ENCODE results near the gene SLC47A2.

Gene SLC47A2

GRCh38 chr17:19725486-19725885 lies 9.1 kb upstream of the SLC47A2 start:
- DNase-seq, result no peak

DNA sequence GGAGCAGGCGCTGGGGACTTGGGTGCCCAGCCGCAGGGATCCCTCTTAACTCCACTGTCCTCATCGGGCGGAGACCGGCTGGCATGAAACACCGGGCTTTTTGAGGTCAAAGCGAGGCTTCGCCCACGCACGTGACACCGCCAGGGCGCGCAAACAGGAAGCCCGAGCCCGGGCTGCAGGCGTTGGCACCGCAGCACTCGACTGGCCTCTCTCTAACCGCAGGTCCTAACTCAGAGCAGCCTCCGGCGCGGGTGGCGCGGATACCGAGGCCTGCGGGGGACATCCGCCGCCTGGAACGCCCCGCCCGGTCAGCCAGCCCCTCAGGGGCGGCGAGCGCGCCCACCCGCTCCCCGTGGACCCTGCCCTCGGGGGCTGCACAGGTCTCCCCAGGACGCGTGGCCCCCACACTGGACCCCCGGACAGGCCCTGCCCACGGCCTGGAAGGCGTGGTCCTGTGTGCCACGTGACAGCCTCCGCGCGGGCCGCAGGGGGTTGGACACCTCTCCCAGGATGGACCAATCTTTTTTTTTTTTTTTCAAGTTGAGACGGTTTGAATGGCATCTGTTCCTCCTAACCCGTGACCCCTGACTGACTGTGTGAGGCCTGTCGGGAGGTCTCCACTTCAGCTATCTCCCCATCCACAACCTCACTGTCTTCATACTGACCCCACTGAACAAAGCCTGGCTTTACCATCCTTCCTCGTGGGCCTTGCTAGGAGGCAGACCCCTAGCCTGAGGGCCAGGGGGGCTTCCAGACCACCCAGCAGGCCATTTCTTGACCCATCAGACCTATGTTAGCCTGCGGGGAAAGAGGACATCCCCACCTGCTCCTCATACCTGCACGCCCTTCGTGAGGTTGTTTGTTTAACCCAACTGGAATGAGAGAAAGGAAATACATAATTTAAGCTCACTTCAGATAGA lies 8.4 kb upstream of the SLC47A2 start:
- DNase-seq, result no peak

- DNase-seq, result no peak
These were observed 7.6 kb upstream of the SLC47A2 start for GRCh38 chr17:19723964-19724363.

DNA sequence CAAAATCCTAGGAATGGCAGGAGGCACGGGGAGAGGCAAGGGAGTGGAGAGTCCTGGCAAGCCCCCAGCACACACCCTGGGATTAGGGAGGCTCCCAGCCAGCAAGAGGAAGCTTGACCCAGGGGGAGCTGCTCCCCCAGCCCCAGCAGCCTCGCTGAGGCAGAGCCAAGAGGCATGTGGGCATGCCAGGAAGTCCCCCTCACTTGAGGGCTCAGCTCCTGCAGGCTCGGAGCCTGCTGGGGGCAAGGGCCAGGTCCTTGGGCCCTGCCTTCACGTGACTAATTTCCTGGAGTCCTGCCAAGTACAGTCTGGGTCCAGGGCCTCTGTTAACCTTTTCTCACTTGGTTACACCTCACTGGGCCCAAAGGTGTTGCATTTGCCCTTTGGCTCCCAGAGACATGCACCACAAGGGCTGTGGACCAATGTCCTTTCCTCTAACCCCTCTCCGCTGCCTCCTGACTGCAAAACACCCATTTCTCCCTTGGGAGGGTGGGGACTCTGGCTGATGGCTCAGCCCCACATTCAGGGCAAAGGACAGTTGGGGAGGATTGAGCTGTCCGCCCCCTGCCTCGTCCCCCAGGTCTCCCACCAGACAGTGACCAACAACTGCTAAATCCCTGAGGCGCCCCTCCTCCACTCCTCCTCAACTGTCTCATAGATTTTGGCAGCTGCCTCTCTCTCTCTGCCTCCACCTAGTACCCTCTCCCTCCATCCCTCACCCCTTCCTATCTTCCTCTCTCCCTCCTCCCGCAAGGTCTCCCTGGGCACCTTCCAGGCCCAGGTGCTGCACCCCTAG lies 4.4 kb upstream of the SLC47A2 start:
- DNase-seq, result no peak

DNA sequence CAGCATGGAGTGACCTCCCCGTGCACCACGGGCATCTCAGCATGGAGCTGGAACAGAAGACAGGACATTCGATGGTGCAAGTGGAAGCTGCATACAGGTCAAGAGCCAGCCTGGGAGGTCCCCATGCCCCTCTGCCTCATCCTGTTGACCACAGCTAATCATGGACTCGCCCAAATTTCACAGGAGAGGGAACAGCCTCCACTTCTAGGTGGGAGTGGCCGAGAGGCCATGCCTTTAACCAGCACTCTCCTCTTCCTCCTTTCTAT lies 3.8 kb upstream of the SLC47A2 start:
- no peak for DNase-seq

DNA sequence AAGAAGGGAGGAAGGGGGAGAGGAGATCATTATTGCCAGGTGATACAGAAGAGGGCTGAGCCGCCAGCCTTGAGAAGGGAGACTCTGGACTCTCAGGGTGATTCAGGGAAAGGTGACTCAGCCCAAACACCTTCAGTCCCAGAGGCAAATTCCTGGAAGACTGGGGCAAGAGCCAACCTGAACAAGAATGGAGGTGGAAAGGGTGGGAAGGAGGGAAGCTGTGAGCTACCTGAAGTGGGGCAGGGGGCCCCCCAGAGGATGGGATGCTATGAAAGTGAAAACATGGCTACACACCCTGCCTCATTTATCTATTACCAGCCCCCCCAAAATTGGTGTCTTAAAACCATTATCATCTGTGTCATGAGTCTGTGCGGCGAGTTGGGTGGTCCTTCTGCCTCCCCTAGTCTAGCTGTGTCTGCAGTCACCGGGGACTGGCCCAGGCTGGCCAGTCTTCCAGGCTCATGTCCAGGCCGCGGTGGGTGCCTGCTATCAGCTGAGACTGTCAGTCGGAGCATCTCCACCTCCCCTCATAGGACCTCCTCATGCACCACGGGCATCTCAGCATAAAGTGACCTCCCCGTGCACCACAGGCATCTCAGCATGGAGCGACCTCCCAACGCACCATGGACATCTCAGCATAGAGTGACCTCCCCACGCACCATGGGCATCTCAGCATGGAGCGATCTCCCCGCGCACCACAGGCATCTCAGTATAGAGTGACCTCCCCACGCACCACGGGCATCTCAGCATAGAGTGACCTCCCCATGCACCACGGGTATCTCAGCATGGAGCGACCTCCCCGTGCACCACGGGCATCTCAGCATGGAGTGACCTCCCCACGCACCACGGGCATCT lies 3.2 kb upstream of the SLC47A2 start:
- no peak for DNase-seq

DNA sequence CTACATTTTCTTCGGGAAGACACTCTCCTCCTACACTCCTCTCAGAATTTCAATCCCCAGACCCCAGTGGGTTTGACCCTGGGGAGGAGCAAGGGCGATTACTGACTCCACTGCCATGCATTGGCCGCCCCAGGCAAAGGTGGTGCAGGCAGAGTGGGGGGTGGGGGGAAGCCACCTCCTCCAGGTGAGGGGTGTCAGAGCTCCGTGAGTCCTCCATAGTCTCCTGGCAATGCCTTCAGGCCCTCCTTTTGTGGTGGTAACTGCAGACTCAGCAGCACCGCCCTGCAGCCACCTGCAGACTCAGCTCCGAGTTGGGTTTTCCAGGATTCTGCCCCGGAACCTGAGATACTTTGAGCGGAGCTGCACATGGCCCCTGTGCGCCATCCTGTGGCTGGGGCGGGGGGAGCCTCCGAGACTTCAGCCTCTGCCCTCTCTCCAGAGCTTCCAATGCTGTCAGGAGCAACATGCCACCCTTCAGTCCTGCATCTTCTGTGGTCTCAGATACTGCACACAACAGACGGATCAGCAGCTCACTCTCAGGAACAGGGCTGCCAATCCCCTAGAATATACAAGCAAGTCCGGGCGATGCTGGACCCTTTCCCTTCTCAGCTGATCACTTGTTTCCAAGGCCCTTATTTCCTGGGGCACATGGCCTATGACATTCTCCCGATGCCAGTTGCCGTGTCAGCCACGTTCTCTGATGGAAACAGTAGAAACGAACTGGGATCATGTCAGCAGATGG lies 2.4 kb upstream of the SLC47A2 start:
- DNase-seq, result no peak

DNA sequence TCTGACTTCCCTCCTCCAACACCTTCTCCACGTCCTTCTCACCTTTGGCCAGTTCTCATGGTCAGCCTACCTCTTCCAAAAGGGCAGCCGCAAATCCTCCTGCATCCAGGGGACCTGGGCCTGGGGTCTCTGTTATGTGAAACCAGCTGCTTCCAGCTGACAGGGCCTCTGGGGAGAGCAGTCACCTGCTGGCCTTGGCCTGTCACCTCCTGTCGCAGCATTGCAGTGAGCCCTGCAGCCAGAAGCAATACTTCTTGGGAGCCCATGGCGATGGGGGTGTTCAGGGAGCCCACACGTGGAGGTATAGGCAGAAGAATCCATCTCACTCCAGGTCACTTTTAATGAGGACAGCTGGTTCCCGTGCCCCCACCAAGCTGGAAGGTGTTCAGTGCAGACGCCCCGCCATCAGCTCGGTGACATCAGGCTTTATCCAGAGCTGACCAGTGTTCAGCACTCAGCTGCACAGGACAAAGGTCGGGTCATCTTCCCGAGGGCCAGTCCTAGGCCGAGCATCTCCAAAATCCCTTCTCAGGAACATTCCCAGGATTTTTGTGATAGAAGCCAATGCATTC lies 1.7 kb upstream of the SLC47A2 start:
- no peak for DNase-seq

DNA sequence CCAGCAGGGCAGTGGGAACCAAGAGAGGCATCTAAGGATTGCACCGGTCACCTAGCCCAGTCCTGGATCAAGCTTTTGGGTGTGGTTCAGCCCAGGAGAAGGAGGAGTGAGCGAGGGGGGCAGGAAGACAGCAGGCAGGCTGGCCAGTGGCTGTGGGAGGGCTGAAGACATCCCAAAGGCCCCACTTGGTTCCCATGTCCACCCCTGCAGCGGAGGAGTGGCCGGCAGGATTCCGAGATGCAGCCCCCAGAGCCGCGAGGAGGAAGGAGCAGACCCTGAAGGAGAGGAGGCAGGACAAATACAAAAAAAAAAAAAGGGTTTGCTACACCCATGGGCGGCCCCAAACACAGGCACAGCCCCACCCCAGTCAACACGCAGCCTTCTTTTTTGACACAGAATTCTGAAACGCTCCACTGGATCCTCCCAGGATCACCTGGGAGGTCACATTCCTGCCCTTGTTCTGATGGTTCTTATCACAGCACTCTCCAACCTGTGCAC lies 1.1 kb upstream of the SLC47A2 start:
- no peak for DNase-seq

DNA sequence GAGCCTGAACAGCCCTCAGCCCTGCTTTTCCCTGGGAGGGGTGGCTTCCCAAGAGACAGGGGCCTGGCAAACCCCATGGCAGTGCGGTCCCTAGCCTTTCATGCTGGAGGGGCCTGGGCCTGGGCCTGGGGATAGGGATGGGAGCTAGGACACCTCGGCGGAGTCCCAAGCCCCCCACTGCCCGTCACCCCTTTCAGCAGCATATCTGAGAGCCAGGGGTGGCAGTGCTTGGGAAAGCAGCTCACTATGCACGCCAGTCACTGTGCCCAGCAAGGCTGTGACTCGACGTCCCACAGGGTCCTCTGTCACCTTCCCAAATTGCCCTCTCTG lies 612 bp upstream of the SLC47A2 start:
- no peak for DNase-seq

GRCh38 chr17:19714542-19715411 lies 1.6 kb downstream of the SLC47A2 start:
- DNase-seq, result no peak

DNA sequence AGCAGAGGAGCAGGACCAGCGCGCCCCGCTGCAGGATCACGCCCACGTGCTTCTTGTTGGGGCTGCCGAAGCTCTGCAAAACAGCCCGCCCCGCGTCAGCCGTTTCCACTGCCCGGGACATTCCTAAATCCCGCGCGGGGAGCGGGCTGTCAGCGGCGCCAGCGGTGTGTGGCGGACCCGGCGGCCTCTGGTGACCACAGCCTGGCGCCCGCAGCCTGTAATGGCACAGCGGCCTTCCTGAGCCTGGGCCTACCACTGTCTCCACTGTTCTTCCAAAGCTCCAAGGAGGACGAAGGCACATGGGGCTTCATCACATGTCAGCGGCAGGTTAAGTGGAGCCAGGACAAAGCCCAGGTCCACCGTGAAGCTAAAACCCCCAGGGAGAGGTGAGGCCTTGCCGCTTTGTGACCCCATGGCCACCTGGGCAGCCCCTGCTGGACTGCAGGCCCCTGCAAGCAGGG lies 2.5 kb downstream of the SLC47A2 start:
- DNase-seq, result no peak

GRCh38 chr17:19713462-19713861 lies 2.9 kb downstream of the SLC47A2 start:
- DNase-seq, result no peak

DNA sequence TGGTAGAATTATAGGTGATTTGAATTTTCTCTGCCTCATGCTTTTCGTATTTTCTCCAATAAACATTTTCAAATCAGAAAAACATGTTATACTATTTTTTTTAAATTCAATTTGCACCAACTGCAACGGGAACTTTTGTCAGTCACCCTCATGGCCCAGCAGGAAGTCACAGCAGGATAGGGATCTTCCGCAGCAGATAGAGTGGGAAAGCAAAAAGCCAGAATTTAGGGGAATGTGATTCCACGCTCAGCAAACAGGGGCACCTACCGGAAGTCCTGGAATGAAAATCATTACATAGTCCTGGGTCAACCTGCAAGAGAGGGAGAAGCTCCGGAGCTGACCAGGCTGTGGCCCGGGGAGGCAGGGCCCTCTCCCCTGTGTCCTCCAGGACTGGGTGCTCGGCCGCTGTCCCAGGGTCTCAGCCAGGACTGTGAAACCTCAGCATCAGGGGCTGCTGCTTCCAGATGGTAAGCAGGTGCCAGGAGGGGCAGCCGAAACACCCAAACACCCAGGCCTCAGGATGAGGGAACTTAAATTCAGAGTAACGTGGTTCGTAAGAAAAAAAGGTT lies 3.9 kb downstream of the SLC47A2 start:
- DNase-seq, result no peak

GRCh38 chr17:19709841-19710240 lies 6.5 kb downstream of the SLC47A2 start:
- no peak for DNase-seq

DNA sequence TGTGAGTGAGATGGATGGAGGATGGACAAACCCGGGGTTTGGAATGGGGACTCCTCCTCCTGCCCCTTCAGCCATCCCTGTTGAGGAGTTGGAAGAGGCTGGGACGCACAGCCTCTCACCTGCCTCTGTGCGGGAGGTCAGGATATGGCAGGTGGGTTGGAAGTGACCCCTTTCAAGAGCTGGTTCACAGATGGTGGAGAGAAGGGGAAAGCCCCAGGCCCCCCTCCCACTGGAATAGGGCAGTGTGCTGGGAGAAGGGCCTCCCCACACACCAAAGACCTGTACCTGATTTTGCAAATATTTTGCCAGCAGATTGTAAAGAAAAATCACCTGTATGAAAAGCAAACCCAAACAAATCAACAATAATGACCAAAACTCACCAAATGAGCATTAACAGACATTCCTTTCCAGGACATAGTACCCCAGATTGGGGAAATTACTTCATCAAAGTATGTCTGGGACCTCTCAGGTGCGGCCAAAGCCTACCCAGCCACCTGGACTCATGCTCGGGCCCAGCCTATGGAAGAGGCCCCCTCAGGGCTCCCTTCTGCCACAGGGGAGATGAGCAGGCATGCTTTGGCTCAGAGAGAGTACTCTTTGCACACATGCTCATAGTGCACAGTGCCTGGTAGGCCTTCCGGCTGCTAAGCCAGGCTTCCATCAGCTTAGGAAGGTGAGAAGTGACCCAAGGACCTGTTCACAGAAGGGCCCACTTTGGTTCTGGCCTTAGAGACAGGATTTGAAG lies 7.8 kb downstream of the SLC47A2 start:
- no peak for DNase-seq

DNA sequence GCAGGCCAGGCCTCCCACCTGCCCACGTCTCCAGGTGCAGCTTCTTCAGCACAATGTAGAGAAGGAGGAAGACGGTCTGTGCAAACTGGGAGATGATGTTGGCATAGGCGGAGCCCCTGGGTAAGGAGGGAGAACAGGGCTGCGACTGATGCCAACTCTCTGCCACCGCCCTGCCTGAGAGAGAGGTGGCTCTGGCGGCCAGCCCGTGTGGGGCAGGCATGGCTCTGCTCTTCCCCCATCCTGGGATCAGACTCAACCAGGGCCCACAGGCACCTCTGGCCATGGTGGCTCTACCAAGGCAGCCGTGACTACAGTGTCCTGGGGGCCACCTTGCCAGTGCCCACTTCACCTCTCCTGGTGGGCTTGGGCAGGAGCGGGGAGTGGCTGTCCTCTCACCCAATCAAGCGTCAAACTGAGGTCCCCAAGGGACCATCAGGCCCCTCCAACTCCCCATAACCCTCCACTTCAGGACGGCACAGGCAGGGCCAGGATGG lies 8.6 kb downstream of the SLC47A2 start:
- DNase-seq, result no peak

GRCh38 chr17:19706791-19707727 lies 9.3 kb downstream of the SLC47A2 start:
- DNase-seq, result no peak

Measured in left hindlimb (tissue), 1 donor.